ENCODE data around the gene COLEC11.

Gene COLEC11

GRCh38 chr2:3682811-3683210 lies 87.9 kb downstream of the COLEC11 start:
- CTCF ChIA-PET = no interaction called here
- H3K27ac ChIP-seq = no peak overlapping the region
- DNase-seq (ENCODE audit: low spot score) = no peak
- TF ChIP-seq, protein P1, sequence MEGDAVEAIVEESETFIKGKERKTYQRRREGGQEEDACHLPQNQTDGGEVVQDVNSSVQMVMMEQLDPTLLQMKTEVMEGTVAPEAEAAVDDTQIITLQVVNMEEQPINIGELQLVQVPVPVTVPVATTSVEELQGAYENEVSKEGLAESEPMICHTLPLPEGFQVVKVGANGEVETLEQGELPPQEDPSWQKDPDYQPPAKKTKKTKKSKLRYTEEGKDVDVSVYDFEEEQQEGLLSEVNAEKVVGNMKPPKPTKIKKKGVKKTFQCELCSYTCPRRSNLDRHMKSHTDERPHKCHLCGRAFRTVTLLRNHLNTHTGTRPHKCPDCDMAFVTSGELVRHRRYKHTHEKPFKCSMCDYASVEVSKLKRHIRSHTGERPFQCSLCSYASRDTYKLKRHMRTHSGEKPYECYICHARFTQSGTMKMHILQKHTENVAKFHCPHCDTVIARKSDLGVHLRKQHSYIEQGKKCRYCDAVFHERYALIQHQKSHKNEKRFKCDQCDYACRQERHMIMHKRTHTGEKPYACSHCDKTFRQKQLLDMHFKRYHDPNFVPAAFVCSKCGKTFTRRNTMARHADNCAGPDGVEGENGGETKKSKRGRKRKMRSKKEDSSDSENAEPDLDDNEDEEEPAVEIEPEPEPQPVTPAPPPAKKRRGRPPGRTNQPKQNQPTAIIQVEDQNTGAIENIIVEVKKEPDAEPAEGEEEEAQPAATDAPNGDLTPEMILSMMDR (conservative IDR thresholded peaks at IDR 0.05; ENCODE audit: low read depth) = no peak
- POLR2A ChIA-PET (ENCODE audit: low non-redundant PET) = no interaction called here

DNA sequence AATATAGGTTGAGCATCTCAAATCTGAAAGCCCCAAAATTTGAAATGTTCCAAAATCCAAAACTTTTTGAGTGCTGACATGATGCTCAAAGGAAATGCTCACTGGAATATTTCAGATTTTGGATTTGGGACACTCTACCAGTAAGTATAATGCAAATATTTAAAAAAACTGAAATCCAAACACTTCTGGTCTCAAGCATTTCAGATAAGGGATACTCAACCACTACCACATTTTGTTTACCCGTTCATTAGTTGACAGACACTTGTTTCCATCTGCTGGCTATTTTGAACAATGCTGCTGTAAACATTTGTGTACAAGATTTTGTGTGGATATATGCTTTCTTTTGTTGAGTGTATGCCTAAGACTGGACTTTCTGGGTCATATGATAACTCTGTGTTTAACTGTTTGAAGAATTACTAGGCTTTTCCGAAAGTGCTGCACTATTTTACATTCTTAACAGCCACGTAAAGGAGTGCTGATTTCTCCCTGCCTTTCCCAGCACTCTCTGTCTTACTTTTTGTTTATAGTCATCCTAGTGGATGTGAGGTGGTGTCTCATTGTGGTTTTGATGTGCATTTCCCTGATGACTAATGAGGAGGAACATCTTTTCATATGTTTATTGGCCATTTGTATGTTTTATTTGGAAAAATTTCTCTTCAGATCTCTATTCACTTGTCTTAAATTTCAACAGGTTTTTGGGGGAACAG lies 89.0 kb downstream of the COLEC11 start:
- no peak overlapping the region for H3K27ac ChIP-seq
- CTCF ChIA-PET = interaction anchor here (0.6 kb wide), 1 partner anchor 19 kb away, joined by 4 read pairs; no protein-coding TSS in a partner anchor
- POLR2A ChIA-PET (ENCODE audit: low non-redundant PET) = no interaction called here
- DNase-seq (ENCODE audit: low spot score) = no peak
- TF ChIP-seq, protein P1 (conservative IDR thresholded peaks at IDR 0.05; ENCODE audit: low read depth) = no peak

DNA sequence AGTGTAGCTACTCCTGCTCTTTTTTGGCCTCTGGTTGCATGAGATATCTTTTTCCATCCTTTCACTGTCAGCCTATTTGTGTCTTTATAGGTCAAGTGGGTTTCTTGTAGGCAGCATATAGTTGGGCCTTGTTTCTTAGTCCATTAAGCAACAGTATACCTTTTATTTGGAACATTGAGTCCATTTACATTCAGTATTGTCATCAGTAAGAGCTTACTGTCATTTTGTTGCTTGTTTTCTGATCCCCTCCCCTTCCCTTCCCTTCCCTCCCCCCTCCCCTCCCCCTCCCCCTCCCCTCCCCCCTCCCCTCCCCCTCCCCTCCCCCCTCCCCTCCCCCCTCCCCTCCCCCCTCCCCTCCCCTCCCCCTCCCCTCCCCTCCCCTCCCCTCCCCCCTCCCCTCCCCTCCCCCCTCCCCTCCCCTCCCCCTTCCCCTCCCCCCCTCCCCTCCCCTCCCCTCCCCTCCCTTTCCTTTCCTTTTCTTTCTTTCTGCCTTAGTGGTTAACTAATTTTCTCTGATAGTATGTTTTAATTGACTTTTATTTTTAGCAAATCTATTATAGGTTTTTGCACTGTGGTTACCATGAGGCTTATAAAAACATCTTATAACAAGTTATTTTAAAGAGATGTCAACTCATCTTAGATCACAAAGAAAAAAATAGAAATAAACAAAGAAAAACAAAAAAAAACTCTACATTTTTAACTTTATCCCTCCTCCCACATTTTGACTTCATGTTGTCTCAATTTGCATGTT lies 95.3 kb downstream of the COLEC11 start:
- TF ChIP-seq, protein P1 (conservative IDR thresholded peaks at IDR 0.05; ENCODE audit: low read depth) = no peak
- CTCF ChIA-PET = no interaction called here
- no peak for DNase-seq (ENCODE audit: low spot score)
- POLR2A ChIA-PET (ENCODE audit: low non-redundant PET) = no interaction called here
- no peak overlapping the region for H3K27ac ChIP-seq

GRCh38 chr2:3692375-3692774 lies 97.5 kb downstream of the COLEC11 start:
- POLR2A ChIA-PET (ENCODE audit: low non-redundant PET) = no interaction called here
- H3K27ac ChIP-seq = no peak overlapping the region
- CTCF ChIA-PET = interaction anchor here (0.6 to 1.6 kb wide), 7 partner anchors 10 to 113 kb away, joined by 3 to 5 read pairs (median 4); no protein-coding TSS in a partner anchor
- TF ChIP-seq, protein P1 (conservative IDR thresholded peaks at IDR 0.05; ENCODE audit: low read depth) = peak; percentile 52
- DNase-seq (ENCODE audit: low spot score) = peak; percentile 42

Data from RWPE1 (cell line).